K562 (cell line): ENCODE measurements around the gene THADA. TPM values are rescaled to one million over a fixed set of nuclear protein-coding genes. Genes with fewer than 3 reads are reported as not detected.

Experiments used
- ATAC-seq: fragments of 200-7000 bp; cut with Tn5 transposase; 3 replicates; pipeline ENCODE4 v1.9.1; 2020; ENCODE audit warnings: moderate library complexity
- BruUV-seq: library from RNA; stranded (reverse); fragments of 400-500 nt; replicated peaks from 2 replicates; lab custom pipeline; 2021; lab: Mats Ljungman, UMichigan
- CTCF ChIA-PET: fragments of 300-600 bp; formaldehyde crosslinking; extraction: SDS; loops from one replicate; lab custom pipeline; 2021; ENCODE audit warnings: low intra/inter-chr PET ratio; lab: Yijun Ruan, JAX
- POLR2A ChIA-PET: fragments of 300-600, 350-650 bp; sonication (Branson Sonifier 250); formaldehyde crosslinking; extraction: SDS; loops from one replicate; lab custom pipeline; 2021; ENCODE audit warnings: antibody characterized with exemption, inconsistent platforms; lab: Yijun Ruan, JAX
- DNase-seq, 4 experiments: peaks; one replicate each; pipeline versions ENCODE4 v3.0.0 to v3.0.0-alpha.2; 2011 to 2018; ENCODE audit warnings: low spot score in 3 of 4, mixed read lengths in 3 of 4; ENCODE audit errors: extremely low read depth in 1 of 4
- FAIRE-seq: peaks from 2 replicates; lab custom pipeline; 2011; peaks lifted over from hg19 to GRCh38; lab: Jason Lieb, UNC
- H2AFZ ChIP-seq: 2 replicates; pipeline ENCODE4 v1.6.0; 2011; ENCODE audit warnings: low read depth, low read length, control low read depth, inconsistent platforms
- H3K27ac ChIP-seq: fragments of 200-600 bp; 3 replicates; pipeline ENCODE4 v1.8.0; 2011; ENCODE audit warnings: low read depth, mild to moderate bottlenecking, control low read depth, inconsistent platforms, low read length, moderate library complexity, mixed read lengths; ENCODE audit errors: extremely low read depth
- H3K27me3 ChIP-seq, 2 experiments: fragments of 300-600 bp in 1 of 2; 2 replicates in 1 of 2; 3 replicates in 1 of 2; pipeline versions ENCODE4 v1.6.0 to v1.8.0; 2011; ENCODE audit warnings: inconsistent platforms in 2 of 2, low read length in 2 of 2, mild to moderate bottlenecking in 1 of 2, mixed read lengths in 1 of 2, moderate library complexity in 1 of 2; ENCODE audit not compliant: control insufficient read depth in 2 of 2, insufficient read depth in 2 of 2
- H3K36me3 ChIP-seq: fragments of 300-600 bp; 3 replicates; pipeline ENCODE4 v1.8.0; 2011; ENCODE audit warnings: mild to moderate bottlenecking, low read length, inconsistent platforms; ENCODE audit not compliant: control insufficient read depth, insufficient read depth
- H3K4me1 ChIP-seq, 2 experiments: fragments of 200-600 bp in 1 of 2; replicated peaks in 1 of 2; 2 replicates in 1 of 2; 3 replicates in 1 of 2; pipeline versions ENCODE4 v1.5.1 to v1.8.0; 2011; ENCODE audit warnings: inconsistent platforms in 2 of 2, low read length in 2 of 2, mild to moderate bottlenecking in 1 of 2, mixed read lengths in 1 of 2, moderate library complexity in 1 of 2; ENCODE audit not compliant: control insufficient read depth in 2 of 2, insufficient read depth in 2 of 2
- H3K4me2 ChIP-seq: 2 replicates; pipeline ENCODE4 v1.6.1; 2011; ENCODE audit warnings: low read length, control low read depth, inconsistent platforms, mixed read lengths; ENCODE audit not compliant: insufficient read depth
- H3K4me3 ChIP-seq: fragments of 200-600 bp; sonication (generic), shearing (Covaris generic); 2 replicates; pipeline ENCODE4 v1.5.1; 2016; ENCODE audit warnings: control low read depth, inconsistent platforms
- H3K79me2 ChIP-seq: fragments of 200-600 bp; 3 replicates; pipeline ENCODE4 v1.8.0; 2011; ENCODE audit warnings: low read length, inconsistent platforms; ENCODE audit not compliant: control insufficient read depth, insufficient read depth
- H3K9ac ChIP-seq, 2 experiments: 2 replicates each; pipeline versions ENCODE4 v1.6.0 to v1.6.1; 2011; ENCODE audit warnings: low read depth in 2 of 2, low read length in 2 of 2, control low read depth in 1 of 2, inconsistent platforms in 1 of 2, mild to moderate bottlenecking in 1 of 2, mixed read lengths in 1 of 2; ENCODE audit not compliant: insufficient read depth in 1 of 2
- H3K9me1 ChIP-seq: one replicate; pipeline ENCODE4 v1.6.0; 2011; ENCODE audit warnings: inconsistent platforms, mild to moderate bottlenecking, low read length, moderate library complexity; ENCODE audit not compliant: control insufficient read depth, insufficient read depth
- H3K9me3 ChIP-seq: replicated peaks from 2 replicates; pipeline ENCODE4 v1.5.1; 2011; ENCODE audit warnings: low read depth, low read length, inconsistent platforms; ENCODE audit not compliant: control insufficient read depth, insufficient read depth
- H4K20me1 ChIP-seq: replicated peaks from 2 replicates; pipeline ENCODE4 v1.6.1; 2011; ENCODE audit warnings: low read length, inconsistent platforms, mixed read lengths; ENCODE audit not compliant: control insufficient read depth, insufficient read depth
- EHMT2 ChIP-seq: fragments of 450-650 bp; IDR thresholded peaks from 2 replicates; pipeline ENCODE4 v1.6.1; 2018; ENCODE audit warnings: antibody characterized with exemption
- ETV5 ChIP-seq: sonication (generic); formaldehyde crosslinking; IDR thresholded peaks from 2 replicates; pipeline ENCODE4 v1.4.0; 2020; ENCODE audit warnings: low read depth, mild to moderate bottlenecking, missing genetic modification reagents
- HCFC1 ChIP-seq: IDR thresholded peaks from 2 replicates; pipeline ENCODE4 v1.6.1; 2012; ENCODE audit warnings: low read depth, low read length, improper control_type of control experiment
- HNRNPUL1 ChIP-seq: fragments of 200-400 bp; formaldehyde crosslinking; IDR thresholded peaks from 2 replicates; pipeline ENCODE4 v1.6.1; 2017; ENCODE audit warnings: low read length
- KDM1A ChIP-seq, 2 experiments: fragments of 450-650 bp; IDR thresholded peaks; 2 replicates each; pipeline ENCODE4 v1.6.1; 2016; ENCODE audit warnings: mild to moderate bottlenecking in 2 of 2
- MXI1 ChIP-seq: IDR thresholded peaks from 2 replicates; pipeline ENCODE4 v1.6.1; 2011; ENCODE audit warnings: low read depth, mild to moderate bottlenecking, improper control_type of control experiment, low read length
- NR4A1 ChIP-seq, 2 experiments: fragments of 250-450 bp in 1 of 2; fragments of 450-650 bp in 1 of 2; sonication (Bioruptor Pico) in 1 of 2; IDR thresholded peaks; 2 replicates each; pipeline versions ENCODE4 v1.4.0 to v1.6.1; 2016 to 2020; ENCODE audit warnings: mild to moderate bottlenecking in 2 of 2, missing compliant biosample characterization in 1 of 2, missing genetic modification characterization in 1 of 2, moderate library complexity in 1 of 2
- NUFIP1 ChIP-seq: fragments of 450-650 bp; IDR thresholded peaks from 2 replicates; pipeline ENCODE4 v1.6.1; 2018; ENCODE audit not compliant: partially characterized antibody
- PCBP2 ChIP-seq: fragments of 200-400 bp; formaldehyde crosslinking; IDR thresholded peaks from 2 replicates; pipeline ENCODE4 v1.6.1; 2018; ENCODE audit warnings: low read length, low read depth, mild to moderate bottlenecking, moderate library complexity; ENCODE audit not compliant: poor library complexity, severe bottlenecking
- POLR2H ChIP-seq: IDR thresholded peaks from 2 replicates; pipeline ENCODE4 v1.6.1; 2016; ENCODE audit warnings: missing genetic modification characterization, low read depth, mild to moderate bottlenecking, control low read depth, missing compliant biosample characterization, moderate library complexity
- RAD21 ChIP-seq, 2 experiments: fragments of 250-450 bp in 1 of 2; fragments of 450-650 bp in 1 of 2; sonication (Bioruptor Pico) in 1 of 2; formaldehyde crosslinking in 1 of 2; IDR thresholded peaks in 1 of 2; conservative IDR thresholded peaks in 1 of 2; 2 replicates each; pipeline versions ENCODE4 v1.4.0 to v1.8.0; 2020 to 2022; ENCODE audit warnings: mild to moderate bottlenecking in 2 of 2, moderate library complexity in 1 of 2
- RUNX1 ChIP-seq: sonication (generic); IDR thresholded peaks from 2 replicates; pipeline ENCODE4 v1.6.1; 2016; ENCODE audit warnings: antibody characterized with exemption, low read depth
- SMC3 ChIP-seq: conservative IDR thresholded peaks from 2 replicates; pipeline ENCODE4 v1.6.1; 2011; ENCODE audit warnings: low read depth, low read length, improper control_type of control experiment; ENCODE audit not compliant: insufficient read depth
- SP1 ChIP-seq: sonication (generic); formaldehyde crosslinking; IDR thresholded peaks from 2 replicates; pipeline ENCODE4 v1.8.1; 2022; ENCODE audit warnings: mild to moderate bottlenecking, missing genetic modification reagents
- SRSF3 ChIP-seq: fragments of 200-400 bp; formaldehyde crosslinking; IDR thresholded peaks from 2 replicates; pipeline ENCODE4 v1.6.1; 2016; ENCODE audit warnings: mild to moderate bottlenecking, low read length, moderate library complexity; ENCODE audit not compliant: insufficient read depth
- SUPT5H ChIP-seq: fragments of 450-650 bp; IDR thresholded peaks from 2 replicates; pipeline ENCODE4 v1.6.1; 2016
- ZNF444 ChIP-seq: fragments of 250-450 bp; sonication (Bioruptor Pico); IDR thresholded peaks from 2 replicates; pipeline ENCODE4 v1.4.0; 2020; ENCODE audit warnings: mild to moderate bottlenecking, moderate library complexity
- ZNF77 ChIP-seq: fragments of 250-450 bp; sonication (Bioruptor Pico); IDR thresholded peaks from 2 replicates; pipeline ENCODE4 v1.5.0; 2020
- in situ Hi-C: fragments of 300-500 bp; cut with MboI; formaldehyde crosslinking; loops from 4 replicates; pipeline ENCODE4 v1.15.0; 2018; ENCODE audit warnings: inconsistent platforms, mixed read lengths
- intact Hi-C: fragments of 100-400 bp; cut with micrococcal nuclease; formaldehyde crosslinking; loops from 2 replicates; pipeline ENCODE4 v1.14.2; 2022
- polyA plus RNA-seq, 8 experiments: library from polyadenylated mRNA; depleted of rRNA in 4 of 8; stranded (reverse) in 5 of 8; unstranded in 3 of 8; fragments of >200 nt; fragmentation: Nextera tagmentation in 2 of 8; fragmentation: Illumina TruSeq in 1 of 8; extraction: Ambion mirVana in 2 of 8; extraction: Trizol in 1 of 8; gene quantifications; 2 replicates each; pipeline versions ENCODE4 v1.2.1 to v1.2.3, GENCODE V29; 2011 to 2014; ENCODE audit warnings: inconsistent platforms in 1 of 8, missing spikeins in 1 of 8
- total RNA-seq, 7 experiments: library from RNA; depleted of rRNA in 6 of 7; stranded (reverse); fragments of >200 nt in 6 of 7; fragmentation: Illumina TruSeq in 2 of 7; extraction: Trizol in 2 of 7; gene quantifications; 2 replicates each; pipeline versions ENCODE4 v1.2.1 to v1.2.3, GENCODE V29; 2011 to 2021; ENCODE audit warnings: low replicate concordance in 1 of 7
- TF ChIP-seq, protein P1 (sequence below): fragments of 450-650 bp; formaldehyde crosslinking; IDR thresholded peaks from 2 replicates; pipeline ENCODE4 v1.4.0; 2020; ENCODE audit warnings: mild to moderate bottlenecking, moderate library complexity

THADA gene
- total and polyA plus RNA-seq, 9 of the 15 experiments (the other 6 are each of a cell fraction or from before 2014, with no cell fraction given): 17.8 to 34.7 (median 31.9) TPM

DNA sequence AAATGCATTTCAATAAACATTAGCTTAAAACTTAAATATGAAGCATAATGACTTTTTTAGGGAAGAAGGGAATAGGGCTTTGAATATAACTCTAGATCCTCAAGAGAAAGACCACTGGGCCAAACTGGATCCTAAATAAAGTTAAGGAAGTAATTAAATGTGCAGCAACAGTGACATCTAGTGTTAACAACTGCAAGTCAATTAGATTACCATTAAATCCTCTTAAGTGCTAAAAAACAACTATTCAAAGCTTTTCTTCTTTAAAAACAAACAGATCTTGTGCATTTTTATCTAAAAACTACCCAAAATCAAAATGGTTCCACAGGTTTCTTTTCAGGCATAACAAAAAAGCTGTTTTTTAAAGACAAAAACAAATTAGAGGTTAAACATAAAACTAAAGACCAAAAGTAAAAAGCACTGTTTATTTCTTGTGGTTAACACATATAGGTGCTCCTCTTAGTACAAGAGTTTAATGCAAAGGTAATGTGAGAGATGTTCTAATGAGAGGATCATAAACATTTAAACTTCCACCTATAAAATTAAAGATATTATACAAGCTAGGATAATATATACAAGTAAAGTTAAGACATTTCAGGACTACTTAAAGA, 111.4 kb downstream of the THADA start:
- in situ Hi-C loops (loop anchor here (5.0 to 10.0 kb wide), 5 partner anchors 252 to 660 kb away; no protein-coding TSS in a partner anchor), intact Hi-C loops (loop anchor here (1.0 to 10.0 kb wide), 8 partner anchors 207 to 656 kb away; no protein-coding TSS in a partner anchor)
- POLR2A ChIA-PET: interaction anchor here (1.3 kb wide), 1 partner anchor 258 kb away, joined by 6 read pairs; the partner anchor contains the start of gene ZFP36L2
- peak; percentile 15 to 81 (median 27) for DNase-seq
- CTCF ChIA-PET: interaction anchor here (0.6 to 3.1 kb wide), 11 partner anchors 87 to 656 kb away, joined by 3 to 28 read pairs (median 7); no protein-coding TSS in a partner anchor
- Histone ChIP-seq H3K79me2 (no peaks in the 10 kb centered on the region), H3K9me3 (no peaks in the 10 kb centered on the region), H3K4me2 (no peak overlapping the region), H3K4me3 (no peak overlapping the region), H2AFZ (no peak overlapping the region), H3K9me1 (no peaks in the 10 kb centered on the region), H3K27ac (no peak overlapping the region), H3K27me3 (no peaks in the 10 kb centered on the region), H3K9ac (no peak overlapping the region), H3K4me1 (no peaks in the 10 kb centered on the region), H4K20me1 (no peaks in the 10 kb centered on the region), H3K36me3 (peaks cover 5% of the 10 kb centered on the region; the same call in 1 of the 3 replicates)
- FAIRE-seq: peak; percentile 93
- ATAC-seq: peak; percentile 83
- no TSS peak for BruUV-seq
- TF ChIP-seq RUNX1: no peak
- no peak for TF ChIP-seq PCBP2
- no peak for TF ChIP-seq SP1
- TF ChIP-seq, protein P1, sequence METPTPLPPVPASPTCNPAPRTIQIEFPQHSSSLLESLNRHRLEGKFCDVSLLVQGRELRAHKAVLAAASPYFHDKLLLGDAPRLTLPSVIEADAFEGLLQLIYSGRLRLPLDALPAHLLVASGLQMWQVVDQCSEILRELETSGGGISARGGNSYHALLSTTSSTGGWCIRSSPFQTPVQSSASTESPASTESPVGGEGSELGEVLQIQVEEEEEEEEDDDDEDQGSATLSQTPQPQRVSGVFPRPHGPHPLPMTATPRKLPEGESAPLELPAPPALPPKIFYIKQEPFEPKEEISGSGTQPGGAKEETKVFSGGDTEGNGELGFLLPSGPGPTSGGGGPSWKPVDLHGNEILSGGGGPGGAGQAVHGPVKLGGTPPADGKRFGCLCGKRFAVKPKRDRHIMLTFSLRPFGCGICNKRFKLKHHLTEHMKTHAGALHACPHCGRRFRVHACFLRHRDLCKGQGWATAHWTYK (CRISPR knock-in tag): no peak
- TF ChIP-seq POLR2H (tag): 0 out of 2 replicates have a peak, but pooled peaks have one; percentile 26
- peak; percentile 70 for TF ChIP-seq SMC3
- TF ChIP-seq HNRNPUL1: no peak
- no peak for TF ChIP-seq ETV5 (CRISPR knock-in tag)
- TF ChIP-seq RAD21 (CRISPR knock-in tag; conservative IDR thresholded peaks at IDR 0.05 in 1 of 2, IDR thresholded peaks at IDR 0.05 in 1 of 2): peak; percentile 92 to 93
- no peak for TF ChIP-seq ZNF77 (CRISPR knock-in tag)
- TF ChIP-seq SUPT5H: no peak
- no peak for TF ChIP-seq NR4A1 (CRISPR knock-in tag; IDR thresholded peaks at IDR 0.05)
- TF ChIP-seq NR4A1 (tag; IDR thresholded peaks at IDR 0.05): no peak
- TF ChIP-seq NUFIP1: no peak
- TF ChIP-seq HCFC1: no peak
- TF ChIP-seq ZNF444 (CRISPR knock-in tag): no peak
- no peak for TF ChIP-seq KDM1A (IDR thresholded peaks at IDR 0.05)
- TF ChIP-seq SRSF3: no peak
- TF ChIP-seq EHMT2: no peak
- no peak for TF ChIP-seq MXI1
